ENCODE data around the gene CLDN20.
A peak's percentile ranks its signal among the peaks of the same experiment; 100 is the strongest.
"Not testable (repeated sequence)": the region's sequence is repeated elsewhere in the genome, so short reads cannot be mapped to it uniquely, and the experiment has no call there.

CLDN20 gene

GRCh38 chr6:155310596-155310995 lies 46.8 kb downstream of the CLDN20 start:
- DNase-seq (ENCODE audit: low read depth, low spot score) = no peak

- no peak for DNase-seq (ENCODE audit: low read depth, low spot score)
Measured at GRCh38 chr6:155311086-155311485, 47.3 kb downstream of the CLDN20 start.

GRCh38 chr6:155311583-155311982 lies 47.8 kb downstream of the CLDN20 start:
- no peak for DNase-seq (ENCODE audit: low read depth, low spot score)

GRCh38 chr6:155312950-155313349 lies 49.1 kb downstream of the CLDN20 start:
- DNase-seq (ENCODE audit: low read depth, low spot score) = not testable (repeated sequence)

GRCh38 chr6:155313602-155314091 lies 49.8 kb downstream of the CLDN20 start:
- DNase-seq (ENCODE audit: low read depth, low spot score) = no peak

- DNase-seq (ENCODE audit: low read depth, low spot score) = peak; percentile 98
Measured at GRCh38 chr6:155314092-155314772, 50.4 kb downstream of the CLDN20 start, which contains the start of gene TFB1M. TSS of gene TFB1M (minus strand) at chr6:155314484. CDS start at chr6:155314428, 56 bp downstream.

GRCh38 chr6:155314773-155315515 lies 51.1 kb downstream of the CLDN20 start:
- peak; percentile 14 for DNase-seq (ENCODE audit: low read depth, low spot score)

GRCh38 chr6:155315516-155315871 lies 51.7 kb downstream of the CLDN20 start:
- DNase-seq (ENCODE audit: low read depth, low spot score) = no peak

GRCh38 chr6:155316419-155316818 lies 52.6 kb downstream of the CLDN20 start:
- DNase-seq (ENCODE audit: low read depth, low spot score) = no peak

- no peak for DNase-seq (ENCODE audit: low read depth, low spot score)
Measured at GRCh38 chr6:155317186-155317585, 53.4 kb downstream of the CLDN20 start.

GRCh38 chr6:155319902-155320301 lies 56.1 kb downstream of the CLDN20 start:
- DNase-seq (ENCODE audit: low read depth, low spot score) = no peak

GRCh38 chr6:155324172-155324571 lies 60.4 kb downstream of the CLDN20 start:
- no peak for DNase-seq (ENCODE audit: low read depth, low spot score)

GRCh38 chr6:155324993-155325392 lies 61.2 kb downstream of the CLDN20 start:
- DNase-seq (ENCODE audit: low read depth, low spot score) = no peak

GRCh38 chr6:155325700-155326516 lies 62.1 kb downstream of the CLDN20 start:
- no peak for DNase-seq (ENCODE audit: low read depth, low spot score)
